Activated CD8-positive, alpha-beta memory T cell treated with anti-CD3 and anti-CD28 coated beads for 36 hours (primary cell): ENCODE results near the gene SNF8. TPM values are rescaled to one million over a fixed set of nuclear protein-coding genes. Genes with fewer than 3 reads are reported as not detected.

Source experiments
- CTCF ChIA-PET: fragments of 350-600 bp; sonication (Branson Sonifier 250); formaldehyde crosslinking; loops from one replicate; lab custom pipeline; 2021; ENCODE audit warnings: antibody characterized with exemption; lab: Charles Lee
- POLR2A ChIA-PET: fragments of 350-600 bp; sonication (Branson Sonifier 250); formaldehyde crosslinking; loops from one replicate; lab custom pipeline; 2021; ENCODE audit warnings: antibody characterized with exemption; lab: Charles Lee
- total RNA-seq, 2 experiments: library from RNA; stranded (reverse); gene quantifications; one replicate each; pipeline ENCODE4 v1.2.3, GENCODE V29; 2021

The SNF8 gene
- total RNA-seq, 2 experiments from 2014 or later: 144 to 162 TPM

GRCh38 chr17:48945261-48945651 lies 614 bp upstream of the SNF8 start:
- POLR2A ChIA-PET: interaction anchor here (0.9 to 2.0 kb wide), 4 partner anchors 14 to 38 kb away, joined by 3 to 5 read pairs (median 3); no protein-coding TSS in a partner anchor
- CTCF ChIA-PET: interaction anchor here (1.2 to 1.3 kb wide), 2 partner anchors 36 to 66 kb away, joined by 3 to 5 read pairs; no protein-coding TSS in a partner anchor

DNA sequence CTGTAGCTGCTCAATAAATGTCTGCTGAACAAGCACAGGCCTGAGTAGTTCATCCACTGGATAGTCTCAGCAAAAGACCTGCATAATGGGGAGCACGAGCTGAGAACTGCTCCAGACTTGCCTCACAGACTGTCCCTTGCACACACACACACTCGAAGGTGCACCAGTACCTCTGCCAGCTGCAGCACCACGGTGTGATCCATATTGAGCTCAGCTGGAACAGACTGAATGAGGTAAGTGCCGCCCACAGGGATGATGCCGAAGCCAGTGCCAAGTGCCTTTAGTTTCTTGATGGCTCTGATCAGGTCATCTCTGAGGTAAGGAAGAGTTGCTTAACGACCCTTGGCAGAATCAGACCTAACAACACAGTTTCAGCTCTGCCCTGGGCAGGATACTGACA lies 11.6 kb downstream of the SNF8 start:
- CTCF ChIA-PET: interaction anchor here (0.5 kb wide), 1 partner anchor 122 kb away, joined by 3 read pairs; no protein-coding TSS in a partner anchor
- POLR2A ChIA-PET: interaction anchor here (1.2 to 1.5 kb wide), 2 partner anchors 11 to 39 kb away, joined by 3 to 5 read pairs; partner anchors contain the start of gene SNF8

DNA sequence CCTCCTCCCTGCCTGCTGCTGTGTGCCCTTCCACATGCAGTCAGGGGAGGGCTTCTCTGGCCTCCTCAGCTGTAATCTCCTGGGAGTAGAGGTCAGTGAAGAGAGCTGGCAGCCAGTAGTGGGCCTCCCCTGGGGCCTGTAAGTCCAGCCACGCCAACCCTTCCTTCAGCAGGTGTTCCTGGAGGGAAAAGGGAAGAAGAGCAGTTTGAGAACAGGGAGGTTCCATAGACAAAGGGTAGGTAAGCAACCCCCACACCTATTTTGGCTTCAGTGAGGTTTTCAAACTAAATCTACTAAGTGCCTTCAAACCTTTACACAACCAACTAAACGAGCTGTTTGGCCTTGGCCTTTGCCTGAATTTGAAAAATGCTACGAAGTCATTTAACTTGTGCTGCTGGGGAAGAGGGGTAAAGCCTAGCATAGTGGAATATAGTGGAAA lies 14.2 kb downstream of the SNF8 start:
- ChIA-PET CTCF (interaction anchor here (0.6 kb wide), 1 partner anchor 11 kb away, joined by 3 read pairs; no protein-coding TSS in a partner anchor), POLR2A (interaction anchor here (1.5 kb wide), 1 partner anchor 14 kb away, joined by 5 read pairs; the partner anchor contains the start of gene SNF8)

DNA sequence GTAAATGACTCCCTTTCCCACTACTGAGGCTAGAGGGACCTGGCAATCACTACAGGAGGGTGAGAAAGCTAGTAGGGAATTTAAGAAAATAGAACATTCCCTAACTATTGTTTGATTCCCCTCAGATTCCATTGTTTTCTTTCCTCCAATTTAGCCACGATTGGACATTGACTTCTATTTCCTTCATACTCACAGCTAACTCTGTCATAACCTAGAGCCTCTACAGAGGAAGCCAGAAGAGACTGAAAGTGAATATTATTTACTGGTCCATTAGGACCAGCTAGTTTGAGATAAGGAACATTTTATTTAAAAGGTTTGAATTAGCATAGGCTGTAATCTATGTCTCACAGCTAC lies 14.9 kb downstream of the SNF8 start:
- ChIA-PET POLR2A (interaction anchor here (0.9 kb wide), 1 partner anchor 15 kb away, joined by 3 read pairs; the partner anchor contains the start of gene SNF8), CTCF (interaction anchor here (0.6 kb wide), 1 partner anchor 45 kb away, joined by 3 read pairs; no protein-coding TSS in a partner anchor)

DNA sequence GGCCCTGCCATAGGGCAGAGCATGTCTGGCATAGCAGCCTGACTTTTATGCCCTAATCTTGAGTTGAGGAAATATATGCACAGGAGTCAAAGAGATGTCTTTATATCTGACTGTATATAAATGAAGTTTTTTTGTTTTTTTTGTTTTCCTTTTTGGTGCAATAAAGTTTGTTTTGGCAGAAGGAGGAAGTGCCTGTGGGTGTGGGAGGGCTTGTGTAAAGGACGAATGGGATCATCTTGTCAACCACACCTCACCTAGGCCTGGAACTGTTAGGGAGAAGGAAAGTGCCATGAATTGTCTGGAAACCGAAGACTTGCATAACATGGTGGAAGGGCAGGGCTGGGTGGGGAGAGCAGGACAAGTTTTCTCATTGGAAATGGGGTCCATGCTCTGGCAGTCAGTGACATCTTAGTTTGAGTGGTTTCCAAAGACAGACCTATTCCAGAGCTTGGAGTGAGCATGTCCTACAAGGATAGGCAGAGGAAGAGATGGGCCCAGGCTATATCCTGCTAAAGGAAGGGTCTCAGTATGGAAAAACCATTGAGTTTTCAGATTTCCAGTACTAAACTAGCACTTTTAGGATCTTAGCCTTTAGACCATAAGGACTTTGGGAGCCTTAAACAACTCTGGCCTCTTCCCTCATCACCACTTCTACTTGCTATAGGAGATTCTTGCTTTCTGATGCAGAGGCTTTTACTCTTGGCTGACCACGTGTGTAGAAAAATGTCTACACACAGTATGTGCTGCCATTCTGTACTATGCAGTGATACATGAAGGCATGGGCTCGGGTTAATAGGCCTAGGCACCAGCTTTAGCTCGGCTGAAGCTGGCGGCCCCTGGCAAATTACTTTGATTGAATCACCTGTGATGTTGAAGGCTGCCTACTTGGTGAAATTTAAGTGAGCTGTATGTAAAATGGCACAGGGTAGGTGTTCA lies 15.5 kb downstream of the SNF8 start:
- ChIA-PET CTCF (interaction anchor here (0.6 kb wide), 1 partner anchor 45 kb away, joined by 3 read pairs; no protein-coding TSS in a partner anchor), POLR2A (interaction anchor here (0.9 kb wide), 1 partner anchor 16 kb away, joined by 3 read pairs; the partner anchor contains the start of gene SNF8)

DNA sequence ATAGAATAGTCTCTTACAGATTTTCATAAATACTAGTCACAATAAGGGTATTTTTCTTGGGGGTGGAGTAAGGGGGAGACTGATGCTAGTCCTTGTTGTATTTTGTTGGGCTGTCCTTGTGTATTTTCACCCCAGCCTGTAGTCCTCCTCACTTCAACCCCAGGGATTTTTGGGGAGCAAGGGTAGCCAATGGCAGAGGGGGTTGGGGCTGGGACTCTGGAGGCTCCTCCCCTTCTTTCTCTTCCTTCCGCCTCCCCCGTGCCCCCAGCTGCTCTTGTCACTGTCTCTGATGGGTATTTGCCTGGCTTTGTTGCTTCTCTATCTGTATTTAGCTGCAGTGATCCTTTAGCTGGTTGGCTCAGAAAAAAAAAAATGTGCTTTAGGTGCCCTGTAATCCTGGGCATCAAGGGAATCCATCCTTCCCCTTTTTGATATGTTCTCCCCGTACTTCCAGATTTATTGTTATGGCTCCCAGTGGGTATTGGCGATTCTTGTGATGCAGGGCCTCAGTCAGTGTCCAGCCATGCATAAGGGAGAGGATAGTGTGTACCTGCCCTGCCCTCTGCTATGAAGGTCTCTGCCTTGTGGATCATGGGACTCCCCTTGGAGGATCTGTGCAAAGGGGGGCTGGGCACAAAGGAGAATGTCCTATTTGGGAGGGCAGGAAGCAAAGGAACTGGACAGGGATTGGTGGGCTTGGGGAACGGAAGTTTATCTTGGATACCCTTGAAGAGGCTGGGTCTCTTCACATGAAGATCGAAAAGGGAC lies 16.5 kb downstream of the SNF8 start:
- CTCF ChIA-PET: no interaction called here
- POLR2A ChIA-PET: interaction anchor here (0.6 kb wide), 2 partner anchors 33 to 261 kb away, joined by 3 to 10 read pairs; no protein-coding TSS in a partner anchor

GRCh38 chr17:48925991-48926342 lies 18.7 kb downstream of the SNF8 start:
- POLR2A ChIA-PET: no interaction called here
- CTCF ChIA-PET: no interaction called here

- CTCF ChIA-PET: no interaction called here
- POLR2A ChIA-PET: interaction anchor here (0.6 kb wide), 1 partner anchor 31 kb away, joined by 3 read pairs; no protein-coding TSS in a partner anchor
Observed at GRCh38 chr17:48925251-48925990, 19.2 kb downstream of the SNF8 start.

DNA sequence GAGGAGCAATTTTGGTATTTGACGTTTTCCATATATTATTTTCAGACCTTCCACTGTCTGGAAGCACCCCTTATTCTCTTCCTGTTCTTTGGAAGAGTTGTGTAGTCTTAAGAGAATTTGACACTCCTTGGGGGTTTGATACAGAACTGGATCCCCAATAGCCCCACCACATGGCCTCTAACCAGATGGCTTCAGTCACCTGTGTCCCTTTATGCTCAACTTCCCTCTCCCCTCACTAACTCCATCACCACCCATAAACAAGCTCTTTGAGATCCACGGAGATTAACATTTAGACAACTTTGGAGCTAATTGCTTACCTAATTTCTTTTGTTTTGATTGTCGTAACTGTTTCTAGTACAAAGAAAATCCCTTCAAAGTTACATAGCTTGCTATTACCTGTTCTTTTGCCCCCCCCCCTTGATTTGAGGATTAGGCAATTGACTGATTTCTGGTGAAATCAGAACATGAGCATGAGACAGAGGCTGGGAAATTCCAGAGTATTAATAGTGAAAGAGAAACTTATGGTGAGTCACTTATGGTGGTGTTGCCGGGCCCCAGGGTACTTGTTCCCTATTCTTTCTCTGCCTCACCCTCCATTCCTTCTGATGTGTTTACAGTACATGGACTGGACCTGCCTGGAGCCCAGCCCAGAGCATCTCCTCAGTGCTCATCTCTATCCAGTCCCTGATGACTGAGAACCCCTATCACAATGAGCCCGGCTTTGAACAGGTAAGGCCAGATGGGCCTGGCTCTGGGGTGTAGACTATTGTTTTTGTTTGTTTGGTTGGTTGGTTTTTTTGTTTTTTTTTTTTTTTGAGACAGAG lies 29.0 kb downstream of the SNF8 start:
- CTCF ChIA-PET: interaction anchor here (0.5 to 1.3 kb wide), 6 partner anchors 21 to 570 kb away, joined by 3 read pairs; partner anchors contain the start of gene SNF8
- POLR2A ChIA-PET: interaction anchor here (0.5 to 1.6 kb wide), 8 partner anchors 8 to 1012 kb away, joined by 3 to 8 read pairs (median 4); no protein-coding TSS in a partner anchor

DNA sequence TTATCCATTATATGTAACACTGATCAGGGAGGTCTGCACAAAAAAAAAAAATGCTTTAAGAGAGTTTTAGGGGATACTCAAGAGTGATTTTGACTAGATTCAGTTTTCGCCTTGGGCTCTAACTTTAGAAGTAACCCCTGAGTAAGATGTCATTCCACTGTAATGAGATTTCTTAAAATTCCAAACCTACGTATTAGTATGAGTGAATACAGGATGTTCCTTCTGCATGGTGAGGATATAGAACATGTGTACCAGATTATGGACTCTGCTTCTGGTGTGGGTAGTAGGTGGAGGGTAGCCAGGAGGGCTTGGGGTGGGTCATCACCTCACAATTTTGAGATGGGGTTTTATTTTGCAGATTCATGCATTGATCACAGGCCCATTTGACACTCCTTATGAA lies 32.2 kb downstream of the SNF8 start:
- POLR2A ChIA-PET: no interaction called here
- CTCF ChIA-PET: no interaction called here

GRCh38 chr17:48910370-48910769 lies 34.3 kb downstream of the SNF8 start:
- CTCF ChIA-PET: interaction anchor here (0.6 kb wide), 1 partner anchor 888 kb away, joined by 3 read pairs; no protein-coding TSS in a partner anchor
- POLR2A ChIA-PET: interaction anchor here (1.2 kb wide), 1 partner anchor 9 kb away, joined by 3 read pairs; no protein-coding TSS in a partner anchor

DNA sequence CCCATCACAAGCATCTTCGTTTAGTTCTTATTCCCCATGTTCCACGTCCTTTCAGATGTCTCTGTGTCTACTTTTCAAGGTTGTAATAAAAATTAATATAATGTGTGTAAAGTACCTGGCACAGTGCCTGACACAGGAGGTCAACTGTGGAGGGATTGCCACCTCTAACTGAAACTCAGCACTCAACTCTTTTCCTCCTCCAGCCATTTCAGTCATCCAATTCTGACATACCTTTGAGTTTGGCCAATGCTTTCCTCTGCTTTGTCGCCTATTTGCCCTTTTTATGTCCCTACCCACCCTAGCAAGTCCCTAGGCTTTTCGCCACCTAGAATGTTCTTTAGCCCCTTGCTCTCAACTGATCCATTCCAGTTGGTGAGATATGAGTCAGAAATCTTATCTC lies 34.9 kb downstream of the SNF8 start:
- ChIA-PET POLR2A (interaction anchor here (1.8 kb wide), 1 partner anchor 17 kb away, joined by 17 read pairs; the partner anchor contains the start of gene ATP5MC1), CTCF (interaction anchor here (1.2 to 1.5 kb wide), 2 partner anchors 16 to 36 kb away, joined by 3 to 4 read pairs; partner anchors contain the start of gene ATP5MC1)

DNA sequence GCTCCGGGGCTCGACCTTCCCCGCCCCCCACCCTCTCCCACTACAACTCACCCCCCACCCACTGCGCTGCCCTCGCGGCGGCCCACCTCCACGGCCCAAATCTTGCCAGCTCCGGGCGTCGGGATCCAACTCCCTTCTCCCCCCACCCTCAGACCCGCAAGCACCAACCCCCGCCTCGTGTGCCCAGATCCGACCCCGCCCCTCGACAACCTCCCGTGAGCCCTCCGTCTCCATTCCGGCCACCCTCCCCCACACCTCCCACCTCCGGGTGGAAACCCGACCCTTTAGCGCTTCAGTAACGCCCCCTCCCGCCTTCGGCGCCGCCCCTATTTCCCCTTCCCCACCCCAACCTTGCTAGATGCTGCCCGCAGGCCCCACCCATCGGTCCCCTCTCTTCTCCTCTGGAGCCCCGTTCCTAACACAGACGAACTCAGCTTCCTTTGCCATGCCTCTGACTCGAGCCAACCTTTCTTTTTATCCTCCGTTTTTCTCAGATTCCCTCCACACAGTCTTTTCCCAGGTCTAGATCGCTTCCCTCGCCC lies 35.7 kb downstream of the SNF8 start:
- CTCF ChIA-PET: interaction anchor here (1.2 to 1.5 kb wide), 2 partner anchors 16 to 36 kb away, joined by 3 to 4 read pairs; partner anchors contain the start of gene ATP5MC1

DNA sequence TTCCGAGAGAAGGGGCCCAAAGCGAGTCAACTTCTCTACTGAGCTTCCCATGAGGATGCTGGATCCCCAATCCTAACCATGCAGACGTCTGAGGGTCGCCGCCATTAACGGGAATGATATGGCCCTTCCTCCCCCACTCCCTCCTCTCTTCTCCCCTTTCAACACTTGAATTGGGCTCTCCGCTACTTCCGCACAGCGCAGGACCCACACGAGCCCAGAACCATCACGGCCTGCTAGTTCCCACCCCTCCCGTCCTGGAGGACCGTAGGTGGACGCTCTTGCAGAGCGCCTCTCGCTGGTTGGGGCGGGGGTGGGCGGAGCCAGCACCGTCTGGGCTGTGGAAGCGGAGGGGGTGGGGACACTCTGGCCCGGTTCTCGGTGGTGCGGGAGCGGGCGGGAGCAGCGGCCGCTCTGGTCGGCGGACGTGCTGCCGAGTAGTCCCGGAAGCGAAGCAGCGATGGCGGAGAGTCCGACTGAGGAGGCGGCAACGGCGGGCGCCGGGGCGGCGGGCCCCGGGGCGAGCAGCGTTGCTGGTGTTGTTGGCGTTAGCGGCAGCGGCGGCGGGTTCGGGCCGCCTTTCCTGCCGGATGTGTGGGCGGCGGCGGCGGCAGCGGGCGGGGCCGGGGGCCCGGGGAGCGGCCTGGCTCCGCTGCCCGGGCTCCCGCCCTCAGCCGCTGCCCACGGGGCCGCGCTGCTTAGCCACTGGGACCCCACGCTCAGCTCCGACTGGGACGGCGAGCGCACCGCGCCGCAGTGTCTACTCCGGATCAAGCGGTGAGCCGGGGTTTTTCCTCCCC lies 36.4 kb downstream of the SNF8 start, which contains the start of gene UBE2Z:
Gene UBE2Z (plus strand): TSS at position 361 of the 797 bp plus-strand sequence. CDS start 97 bp downstream, at position 458.
- CTCF ChIA-PET: interaction anchor here (1.2 to 1.5 kb wide), 3 partner anchors 15 to 37 kb away, joined by 3 to 4 read pairs (median 3); partner anchors contain the start of gene ATP5MC1
- POLR2A ChIA-PET: interaction anchor here (0.8 to 1.8 kb wide), 5 partner anchors 8 to 37 kb away, joined by 3 to 17 read pairs (median 8); partner anchors contain the start of genes ATP5MC1 and SNF8

More for the DNA sequence above, 35.7 kb downstream of the SNF8 start:
- POLR2A ChIA-PET: interaction anchor here (0.6 to 1.8 kb wide), 2 partner anchors 16 to 97 kb away, joined by 6 to 17 read pairs; partner anchors contain the start of gene ATP5MC1

DNA sequence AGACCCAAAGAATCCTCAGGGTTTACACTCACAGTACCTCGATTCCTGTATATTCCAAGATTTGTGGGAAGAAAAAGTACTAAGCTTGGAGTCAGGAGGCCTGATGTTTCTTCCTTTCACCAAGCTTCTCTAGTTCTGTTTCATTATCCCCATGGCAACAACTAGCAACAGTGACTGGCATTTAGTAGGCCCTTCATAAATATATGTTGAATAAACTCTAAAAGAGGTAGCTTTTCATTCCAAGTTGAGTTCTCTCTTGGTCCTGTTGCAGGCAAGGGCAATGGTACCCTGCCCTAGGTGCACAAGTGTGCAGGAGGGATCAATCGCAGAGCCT lies 37.0 kb downstream of the SNF8 start:
- POLR2A ChIA-PET: interaction anchor here (0.7 to 1.3 kb wide), 5 partner anchors 8 to 180 kb away, joined by 3 to 8 read pairs (median 3); partner anchors contain the start of genes ATP5MC1 and SNF8
- CTCF ChIA-PET: interaction anchor here (0.7 to 1.5 kb wide), 2 partner anchors 12 to 14 kb away, joined by 3 to 4 read pairs; no protein-coding TSS in a partner anchor
